GM19452 (cell line): ENCODE measurements around the gene LHFPL3.

Experiments
- ATAC-seq: cut with Tn5 transposase; IDR thresholded peaks from one replicate; pipeline ENCODE4 v1.9.1; 2021; ENCODE audit not compliant: unreplicated experiment

The LHFPL3 gene

DNA sequence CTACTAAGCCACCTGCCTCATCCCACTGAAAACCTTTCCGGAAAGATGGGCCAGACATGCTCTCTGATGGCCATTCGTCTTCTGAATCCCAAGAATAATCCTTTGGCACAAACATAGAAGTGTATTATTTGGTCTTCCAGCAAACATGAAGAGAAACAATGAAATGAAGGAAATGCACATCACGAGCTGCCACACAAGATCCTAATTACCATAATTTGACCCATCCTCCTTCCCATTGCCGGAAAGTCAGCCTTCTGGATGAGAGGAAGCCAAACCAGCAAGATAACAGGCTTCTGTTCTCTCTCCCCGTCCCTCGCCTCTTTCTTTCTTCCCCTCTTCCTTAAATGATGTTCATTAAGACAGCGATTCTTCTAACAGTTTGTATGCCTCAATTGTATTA lies 466.7 kb downstream of the LHFPL3 start:
- no peak for ATAC-seq

DNA sequence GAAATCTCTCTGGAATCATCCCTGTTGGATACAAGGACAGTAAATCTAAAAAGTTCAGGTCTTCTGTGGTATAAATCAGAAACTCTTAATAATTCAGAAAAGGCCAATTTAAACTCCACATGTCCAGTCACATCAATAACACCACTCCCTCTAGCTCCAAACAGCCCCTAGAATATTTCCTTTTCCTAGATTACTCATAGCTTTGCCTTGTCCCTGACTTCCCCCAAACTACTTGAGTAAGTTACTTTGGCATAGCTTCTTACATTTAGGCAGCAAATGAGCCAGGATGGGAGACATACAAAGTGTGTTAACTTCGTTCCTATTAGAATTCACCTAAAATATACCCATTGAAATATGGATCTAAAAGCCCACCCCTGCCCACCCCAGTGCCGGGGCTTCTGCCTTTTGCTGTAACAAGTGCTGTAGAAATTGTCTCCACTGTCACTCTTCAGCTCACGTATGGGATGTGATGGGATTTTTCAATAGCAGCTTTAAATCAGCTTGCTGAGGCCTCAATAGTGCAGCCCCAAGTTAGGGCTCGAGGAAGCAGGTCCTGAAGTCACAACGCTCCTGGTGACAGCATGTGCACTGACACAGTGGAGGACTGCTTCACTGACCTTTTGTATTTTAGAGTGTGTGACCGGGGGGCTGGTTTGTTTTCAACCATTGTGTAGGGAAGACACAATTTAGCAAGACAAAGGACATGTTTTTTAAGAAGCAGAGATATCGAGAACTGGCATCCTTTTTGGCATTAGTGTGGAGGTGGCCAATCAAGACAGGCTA lies 467.4 kb downstream of the LHFPL3 start:
- ATAC-seq: no peak

DNA sequence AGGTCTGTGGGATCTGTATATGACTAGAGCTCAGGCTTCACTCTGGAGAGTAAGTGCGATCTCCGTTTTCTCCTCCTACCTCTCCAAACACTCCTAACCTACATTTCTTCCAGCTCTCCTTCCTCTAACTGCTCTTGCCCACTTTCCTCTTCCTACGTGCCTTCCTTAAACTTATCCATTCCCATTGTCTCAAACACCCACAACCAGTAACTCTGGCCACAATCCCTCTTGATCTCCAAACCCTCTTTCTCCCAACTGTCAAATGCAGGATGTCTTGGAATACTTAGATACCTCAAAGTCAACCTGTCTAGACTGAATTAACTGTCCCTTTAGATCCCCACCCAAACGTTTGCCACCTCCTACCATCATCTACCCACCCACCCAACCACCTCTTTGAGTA lies 471.9 kb downstream of the LHFPL3 start:
- ATAC-seq: no peak

DNA sequence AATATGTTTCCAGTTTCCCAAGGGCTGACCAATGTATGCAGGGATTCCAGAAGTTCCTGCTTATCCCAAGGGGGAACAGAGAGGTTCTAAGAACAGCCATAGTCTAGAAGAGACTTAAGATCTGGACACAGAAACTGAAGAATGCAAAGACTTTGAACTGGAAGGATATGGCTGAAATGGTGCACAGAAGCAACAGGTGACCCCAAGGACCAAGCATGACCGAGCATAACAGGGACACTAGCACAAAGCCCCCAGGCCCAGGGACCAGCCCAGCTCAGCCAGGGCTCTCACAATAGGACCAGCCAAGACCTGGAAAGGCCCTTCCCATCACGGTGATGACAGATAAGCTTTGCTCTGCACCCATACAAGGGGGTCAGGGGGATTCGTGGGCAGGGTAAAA lies 472.6 kb downstream of the LHFPL3 start:
- no peak for ATAC-seq

DNA sequence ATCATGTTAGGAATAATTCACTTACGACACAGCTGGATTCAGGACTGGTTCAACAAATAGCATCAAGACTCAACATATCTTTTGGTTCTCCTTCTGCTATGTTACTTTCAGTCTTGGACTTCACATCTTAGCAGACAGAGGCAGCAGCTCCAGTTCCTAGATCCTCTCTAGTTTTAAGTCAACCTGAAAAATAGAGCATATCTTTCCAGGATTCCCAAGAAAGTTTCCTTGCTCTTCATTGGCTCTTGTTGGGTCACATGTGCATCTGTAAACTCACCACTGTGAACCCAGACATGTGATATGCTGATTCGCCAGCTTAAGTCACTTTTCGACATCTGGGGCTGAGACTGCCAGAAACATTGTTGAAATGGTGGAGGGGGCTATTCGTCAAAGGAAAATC lies 475.5 kb downstream of the LHFPL3 start:
- no peak for ATAC-seq

DNA sequence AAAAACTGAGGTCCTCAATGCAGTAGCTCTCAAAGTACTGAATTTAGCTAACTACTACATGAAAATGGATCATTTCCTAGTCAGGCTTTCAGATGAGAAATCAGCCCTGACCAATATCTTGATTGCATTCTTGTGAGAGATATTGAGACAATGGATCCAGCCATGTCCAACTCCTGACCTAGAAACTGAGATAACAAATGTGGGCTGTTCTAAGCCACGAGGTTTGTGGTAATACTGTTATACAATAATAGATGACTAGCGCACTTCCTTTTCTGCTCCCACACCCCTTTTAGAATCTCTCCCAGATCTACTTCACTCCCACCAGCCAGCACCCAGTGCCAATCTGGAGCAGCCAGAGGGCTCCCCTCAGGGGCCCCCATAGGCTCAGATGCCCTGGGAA lies 476.3 kb downstream of the LHFPL3 start:
- no peak for ATAC-seq

DNA sequence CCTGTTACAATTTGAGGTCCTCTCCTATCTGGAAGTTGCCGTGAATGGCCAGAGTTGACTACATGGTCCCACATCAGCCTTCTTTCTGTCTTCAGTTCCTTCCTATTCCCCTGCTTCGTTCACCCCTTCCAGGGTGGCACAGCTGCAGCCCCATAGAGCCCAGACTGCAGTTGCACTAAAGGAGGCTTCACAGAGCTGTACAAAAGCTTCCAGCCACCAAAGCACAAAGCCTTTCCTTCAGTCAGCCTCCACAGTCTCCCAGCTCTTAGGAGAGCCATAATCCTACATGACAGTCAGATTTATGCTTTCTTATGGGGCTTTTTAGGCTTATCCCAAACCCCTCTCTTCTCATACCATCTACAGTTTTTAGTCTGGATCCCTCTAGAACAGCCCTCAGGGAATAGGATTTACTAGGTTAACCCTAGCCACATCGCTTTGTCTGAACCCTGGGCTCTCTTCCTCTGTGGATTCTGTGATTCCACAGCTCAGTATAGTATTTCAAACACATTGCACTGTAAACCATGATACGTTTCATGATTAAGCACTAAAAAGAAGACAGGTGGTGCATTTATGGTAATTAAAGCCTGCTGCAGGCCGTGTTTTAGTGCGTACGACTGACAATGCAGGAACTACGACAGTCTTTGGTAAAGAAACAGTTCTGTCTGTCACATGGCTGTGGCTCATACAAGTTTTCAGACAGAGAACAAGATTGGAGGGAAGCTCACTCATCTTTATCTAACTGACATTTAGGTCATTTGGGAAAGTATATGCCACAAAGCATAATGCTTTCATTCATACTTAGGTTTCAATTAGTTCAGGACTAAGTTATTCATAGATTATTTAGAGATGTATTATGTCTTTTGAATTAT lies 477.3 kb downstream of the LHFPL3 start:
- ATAC-seq: no peak

DNA sequence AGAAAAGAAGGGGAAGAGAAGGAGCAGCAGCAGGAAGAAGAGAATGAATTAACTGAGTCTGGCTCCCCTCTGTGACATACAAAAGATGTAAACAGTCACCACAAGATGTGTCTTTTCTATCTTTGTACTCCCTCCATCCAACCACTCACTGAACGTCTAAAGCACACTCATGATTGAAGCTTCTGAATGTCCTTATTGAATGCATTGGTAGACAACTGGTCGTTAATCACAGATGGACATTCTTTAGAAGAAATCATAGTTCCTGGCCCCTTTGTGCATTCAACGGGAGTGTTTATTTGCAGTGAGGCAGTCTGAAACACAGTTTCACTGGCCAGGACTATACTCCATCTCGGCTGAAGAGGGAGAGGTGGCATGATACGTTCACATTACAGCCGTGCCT lies 479.3 kb downstream of the LHFPL3 start:
- ATAC-seq: no peak

DNA sequence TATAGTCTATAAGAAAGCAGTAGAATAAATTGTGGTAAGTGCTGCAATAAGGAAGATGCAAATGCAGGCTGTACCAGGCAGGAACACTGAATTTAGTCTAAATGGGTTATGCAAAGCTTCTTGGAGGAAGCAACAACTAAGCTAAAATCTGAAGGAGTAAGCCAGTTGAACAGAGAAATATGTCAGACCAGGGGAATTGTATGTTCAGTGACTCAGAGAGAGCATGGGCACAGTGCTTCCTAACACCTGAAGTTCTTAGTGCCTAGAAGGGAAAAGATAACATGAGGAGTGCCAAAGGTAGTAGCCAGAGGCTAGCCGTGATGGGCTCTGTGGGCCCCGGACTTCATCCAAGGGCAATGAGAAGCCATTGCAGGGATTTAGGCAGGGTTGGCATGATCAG lies 481.5 kb downstream of the LHFPL3 start:
- ATAC-seq: no peak

DNA sequence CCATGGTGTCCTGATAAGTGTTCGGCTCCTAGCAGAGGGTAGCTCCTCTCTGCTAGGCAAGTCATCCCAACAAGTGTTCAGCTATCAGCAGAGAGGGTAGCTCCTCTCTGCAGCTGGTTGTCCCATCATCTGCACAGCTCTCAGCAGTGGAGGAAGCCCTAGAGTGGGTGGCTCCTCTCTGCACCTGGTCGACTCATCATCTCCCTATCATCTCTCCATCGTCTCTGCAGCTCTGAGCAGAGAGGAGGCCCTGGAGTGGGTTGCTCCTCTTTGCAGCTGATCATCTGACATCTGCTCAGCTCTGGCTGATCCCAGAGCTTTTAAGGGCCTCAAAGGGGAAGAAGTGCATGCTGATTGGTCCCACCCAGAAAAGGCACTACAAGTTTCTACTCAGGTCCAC lies 485.7 kb downstream of the LHFPL3 start:
- no peak for ATAC-seq

DNA sequence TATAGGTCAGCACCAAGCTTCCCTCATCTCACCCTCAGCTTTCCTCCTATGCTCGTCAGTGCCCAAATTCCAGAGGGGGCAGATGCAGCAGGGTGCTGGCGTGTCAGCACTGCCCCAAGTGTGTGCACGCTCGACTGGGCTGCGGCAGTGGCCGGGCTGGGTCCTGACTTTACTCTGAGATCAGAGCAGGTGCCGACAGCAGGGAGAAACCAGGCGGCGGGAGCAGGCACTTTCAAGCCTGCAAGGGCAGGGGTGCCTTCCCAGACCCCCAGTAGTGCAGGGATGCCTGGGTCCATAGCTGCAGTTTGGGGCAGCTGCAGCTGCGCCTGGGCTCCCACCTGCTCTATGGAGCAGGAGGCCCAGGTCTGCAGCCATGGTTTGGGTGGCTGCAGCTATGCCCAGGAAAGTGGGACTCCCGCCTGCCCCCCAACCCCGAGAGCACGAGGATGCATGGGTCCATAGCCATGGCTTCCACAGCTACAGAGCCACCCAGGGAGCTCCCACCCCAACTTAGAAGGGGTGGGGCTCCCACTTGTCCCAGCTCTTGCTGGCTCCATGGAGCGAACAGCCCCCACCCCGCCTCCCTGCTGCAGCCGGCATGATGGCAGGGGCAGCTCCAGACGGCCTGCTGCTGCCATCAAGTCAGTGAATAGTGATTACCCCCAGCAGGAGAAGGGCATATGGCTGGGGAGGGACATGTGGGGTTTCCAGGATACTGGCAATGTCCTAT lies 486.4 kb downstream of the LHFPL3 start:
- no peak for ATAC-seq

DNA sequence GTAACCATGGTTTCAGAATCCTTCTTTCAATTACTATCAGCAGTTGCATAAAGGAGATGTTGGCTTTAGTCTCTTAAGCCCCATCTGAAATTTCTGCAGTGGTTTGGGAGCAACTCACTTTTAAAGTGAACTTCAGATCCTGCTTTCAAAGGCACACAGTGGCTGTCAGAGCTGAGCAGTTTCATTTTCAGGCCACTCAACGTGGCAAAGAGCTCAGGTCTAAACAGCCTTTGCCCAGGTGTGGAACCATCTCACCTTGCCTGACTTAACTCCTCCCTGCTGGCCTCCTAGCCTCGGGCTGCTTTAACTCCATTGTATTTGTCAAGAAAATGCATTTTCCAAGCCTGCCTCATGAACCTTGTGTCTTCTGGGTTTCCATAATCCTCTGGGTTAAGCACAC lies 488.1 kb downstream of the LHFPL3 start:
- no peak for ATAC-seq

DNA sequence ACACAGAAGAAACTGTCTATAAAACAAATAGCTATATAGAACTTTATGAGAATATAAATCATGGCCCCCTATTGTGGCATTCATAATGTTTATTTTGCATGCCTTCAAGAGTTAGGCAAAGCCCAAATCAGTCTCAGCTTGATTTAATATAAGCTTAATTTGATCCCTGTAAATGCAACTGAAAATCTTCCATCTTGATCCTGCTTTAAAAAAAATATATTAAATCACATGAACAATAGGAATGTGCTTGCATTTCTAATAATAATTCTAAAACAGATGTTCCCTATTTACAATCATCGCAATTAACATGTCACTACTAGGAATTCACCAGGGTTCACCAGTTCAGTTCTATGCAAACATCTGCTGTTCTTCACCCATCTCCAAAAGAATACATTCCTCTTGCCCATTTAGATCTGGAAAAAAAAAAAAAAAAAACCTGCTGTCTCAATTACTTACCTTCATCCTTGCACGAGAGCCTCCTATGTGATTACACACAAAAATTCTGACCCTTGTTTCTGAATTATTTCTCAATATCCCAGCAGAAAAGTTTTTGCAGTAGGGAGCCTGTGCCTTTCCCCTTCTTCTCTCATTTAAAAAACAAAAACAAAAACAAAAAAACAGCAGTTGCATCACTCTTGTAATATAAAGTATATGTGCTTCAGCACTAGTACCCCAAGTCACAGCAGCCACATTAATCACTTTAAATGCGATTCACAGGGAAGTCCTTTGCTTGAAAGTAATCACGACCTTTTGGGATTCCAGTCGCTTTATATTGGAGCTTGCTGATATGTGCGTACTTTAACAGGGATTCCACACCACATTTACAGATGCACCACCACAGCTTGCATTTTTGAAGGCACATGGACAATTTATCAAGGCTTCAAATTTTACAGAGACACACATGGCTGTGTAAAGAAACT lies 490.8 kb downstream of the LHFPL3 start:
- ATAC-seq: no peak

DNA sequence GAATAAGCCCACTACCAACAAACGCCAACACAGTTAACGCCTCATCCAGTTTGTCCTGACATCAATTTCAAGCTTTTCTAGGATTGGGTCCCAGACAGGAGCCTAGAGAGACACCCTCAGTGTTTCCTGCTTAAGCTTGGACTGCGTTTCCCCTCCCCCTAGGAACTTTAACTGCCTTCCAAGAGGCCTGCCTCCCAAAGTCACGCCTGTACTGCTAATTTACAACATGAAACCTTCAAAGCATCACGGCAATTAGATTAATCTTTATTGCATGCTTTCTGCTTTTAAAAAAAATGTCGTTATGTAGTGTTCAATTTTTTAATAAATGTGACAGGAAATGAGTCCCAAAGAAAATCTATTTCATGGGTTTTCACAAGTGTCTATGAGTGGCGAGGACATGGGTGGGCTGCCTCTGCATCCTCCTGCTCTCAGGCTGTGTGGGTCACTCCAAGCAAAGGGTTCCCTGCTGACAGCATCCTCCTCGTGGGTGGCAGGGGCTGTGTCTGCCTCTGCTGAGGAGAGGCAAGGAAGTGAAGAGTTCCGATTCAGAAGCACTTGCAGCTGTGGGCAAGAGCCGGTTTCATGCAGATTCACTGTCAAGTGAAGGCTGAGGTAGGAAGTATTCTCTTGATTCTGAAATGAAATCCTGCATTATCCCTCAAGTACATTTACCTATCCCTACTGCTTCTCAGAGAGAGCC lies 492.6 kb downstream of the LHFPL3 start:
- ATAC-seq: no peak

DNA sequence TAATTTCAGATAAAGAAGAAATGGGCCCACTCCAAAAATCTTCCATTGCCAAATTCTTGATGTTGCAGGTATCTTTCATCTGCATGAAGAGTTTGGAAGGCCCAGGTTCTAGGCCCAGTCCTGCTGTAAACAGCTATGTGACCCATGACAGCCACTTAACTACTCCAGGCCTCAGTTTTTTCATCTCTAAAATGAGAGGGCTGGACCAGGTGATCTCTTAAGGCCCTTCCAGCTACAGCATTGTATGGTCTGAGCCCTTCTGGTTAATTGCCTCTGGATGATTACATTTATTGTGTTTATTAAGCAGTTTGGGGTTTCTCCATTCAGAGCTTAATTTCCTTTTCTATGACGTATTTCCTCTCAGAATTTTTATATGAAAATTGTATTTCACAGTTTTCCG lies 494.8 kb downstream of the LHFPL3 start:
- no peak for ATAC-seq

DNA sequence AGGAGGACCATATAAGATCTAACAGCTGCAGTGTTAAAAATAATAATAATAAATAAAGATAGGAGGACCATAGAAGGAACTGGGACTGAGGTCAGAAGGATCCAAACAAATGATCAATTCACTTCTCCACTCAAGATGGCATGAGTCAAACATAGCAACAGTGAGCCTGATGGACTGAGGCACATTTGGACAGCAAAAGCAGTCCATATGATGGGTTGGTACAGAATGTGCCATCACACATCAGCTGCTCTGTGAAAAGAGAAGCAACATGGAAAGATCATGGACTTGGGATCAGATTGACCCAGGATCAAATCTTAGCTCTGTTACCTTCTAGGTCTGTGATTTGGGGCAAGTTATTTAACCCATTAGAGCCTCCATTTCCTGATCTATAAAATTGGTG lies 496.7 kb downstream of the LHFPL3 start:
- ATAC-seq: no peak

DNA sequence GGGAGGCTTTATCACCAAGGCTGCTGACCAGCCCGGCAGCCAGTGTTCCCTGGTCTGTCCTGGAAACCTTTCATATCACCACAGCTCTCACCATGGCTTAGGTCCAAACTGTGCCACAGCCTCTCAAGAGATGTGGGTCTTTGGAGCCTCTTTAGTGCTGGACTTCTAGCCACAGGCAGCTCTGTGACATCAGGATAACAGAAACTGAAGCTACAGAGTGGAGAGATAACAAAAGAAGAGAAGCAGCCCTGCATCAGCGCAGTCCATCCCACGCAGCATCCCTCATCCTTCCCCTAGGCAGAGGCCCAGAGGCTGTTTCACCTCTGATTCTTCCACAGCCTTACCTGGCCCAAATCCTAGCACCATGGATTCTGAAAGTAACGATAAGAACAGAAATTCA lies 497.7 kb downstream of the LHFPL3 start:
- no peak for ATAC-seq

DNA sequence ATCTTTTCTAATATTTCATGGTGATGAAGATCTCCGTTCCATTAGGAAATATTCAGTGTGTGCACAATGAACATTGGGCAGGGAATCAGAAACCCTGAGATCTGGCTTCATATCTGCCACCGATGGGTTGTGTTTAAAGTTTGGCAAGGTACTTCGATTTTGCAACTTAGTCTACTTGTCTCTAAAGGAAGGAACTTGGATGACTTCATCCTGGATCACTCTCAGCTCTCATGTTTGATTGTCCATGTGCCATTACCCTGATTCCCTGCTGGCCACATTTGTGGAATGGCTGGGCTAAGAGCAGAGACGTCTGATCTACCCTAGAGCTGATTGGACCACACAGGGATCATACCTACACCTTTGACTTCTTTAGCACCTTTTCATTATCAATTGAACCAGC lies 508.6 kb downstream of the LHFPL3 start:
- ATAC-seq: no peak

DNA sequence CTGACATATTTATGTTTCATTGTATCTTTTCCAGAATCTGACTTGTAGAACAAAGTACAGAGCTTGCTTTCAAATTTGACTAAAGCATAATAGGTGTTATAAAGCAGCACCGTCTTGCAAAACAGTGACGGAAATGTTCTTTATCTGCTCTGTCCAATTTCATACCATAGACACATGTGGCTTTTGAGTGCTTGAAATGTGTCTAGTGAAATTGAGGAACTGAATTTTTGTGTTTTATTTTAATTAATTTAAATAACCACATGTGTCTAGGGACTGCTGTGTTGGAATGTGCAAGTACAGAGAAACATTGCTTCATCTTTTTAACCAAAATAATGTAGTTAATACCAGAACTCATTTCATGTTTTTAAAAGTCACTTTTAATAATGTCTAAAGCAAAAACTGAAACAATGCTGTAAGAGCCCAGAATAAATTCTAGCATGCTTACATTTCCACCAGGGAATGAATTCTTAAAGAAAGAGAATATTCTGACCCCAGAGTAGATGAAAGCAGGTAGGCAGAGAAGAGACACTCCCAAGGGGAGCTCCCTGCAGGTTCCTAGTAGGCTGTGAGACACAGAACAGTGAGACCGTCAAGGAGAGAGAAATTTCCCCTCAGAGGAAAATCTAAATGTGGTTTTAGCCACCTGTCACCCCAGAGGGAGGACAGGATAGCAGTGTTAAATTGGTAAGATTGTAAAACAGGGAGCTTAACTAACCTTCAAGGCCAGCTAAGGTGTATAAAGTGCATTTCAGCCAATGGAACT lies 510.3 kb downstream of the LHFPL3 start:
- ATAC-seq: no peak
